Measurements from ENCODE around the gene CREB5.
A peak's percentile ranks its signal among the peaks of the same experiment; 100 is the strongest.
"Not testable (repeated sequence)": the region's sequence is repeated elsewhere in the genome, so short reads cannot be mapped to it uniquely, and the experiment has no call there.

Gene CREB5

GRCh38 chr7:28758186-28758585 is 345.9 kb downstream of the CREB5 start:
- DNase-seq: no peak

GRCh38 chr7:28759475-28759971 is 347.2 kb downstream of the CREB5 start:
- DNase-seq: no peak

GRCh38 chr7:28761505-28761904 is 349.2 kb downstream of the CREB5 start:
- DNase-seq: no peak

GRCh38 chr7:28762651-28763050 is 350.3 kb downstream of the CREB5 start:
- no peak for DNase-seq

- DNase-seq: no peak
Observed at GRCh38 chr7:28766359-28766758, 354.0 kb downstream of the CREB5 start.

GRCh38 chr7:28767356-28767755 is 355.0 kb downstream of the CREB5 start:
- no peak for DNase-seq

- no peak for DNase-seq
Observed at GRCh38 chr7:28768577-28769147, 356.3 kb downstream of the CREB5 start.

GRCh38 chr7:28771906-28772622 is 359.7 kb downstream of the CREB5 start:
- no peak for DNase-seq

GRCh38 chr7:28773423-28774145 is 361.3 kb downstream of the CREB5 start:
- no peak for DNase-seq

- peak; percentile 63 for DNase-seq
Observed at GRCh38 chr7:28774261-28774988, 362.1 kb downstream of the CREB5 start.

GRCh38 chr7:28776463-28777157 is 364.3 kb downstream of the CREB5 start:
- DNase-seq: no peak

- no peak for DNase-seq
Observed at GRCh38 chr7:28778786-28779185, 366.5 kb downstream of the CREB5 start.

- no peak for DNase-seq
Observed at GRCh38 chr7:28779954-28780353, 367.6 kb downstream of the CREB5 start.

- no peak for DNase-seq
Observed at GRCh38 chr7:28782362-28782761, 370.0 kb downstream of the CREB5 start.

- no peak for DNase-seq
Observed at GRCh38 chr7:28784171-28784902, 372.0 kb downstream of the CREB5 start.

GRCh38 chr7:28785041-28785995 is 373.0 kb downstream of the CREB5 start:
- DNase-seq: no peak

- not testable (repeated sequence) for DNase-seq
Observed at GRCh38 chr7:28786156-28786555, 373.8 kb downstream of the CREB5 start.

- no peak for DNase-seq
Observed at GRCh38 chr7:28787106-28787505, 374.8 kb downstream of the CREB5 start.

- no peak for DNase-seq
Observed at GRCh38 chr7:28790467-28790866, 378.1 kb downstream of the CREB5 start.

- no peak for DNase-seq
Observed at GRCh38 chr7:28792858-28793257, 380.5 kb downstream of the CREB5 start.

All from NCI-H1436 treated with DMSO at 0.1 percent for 48 hours (cell line).